GM18519 (cell line): ENCODE results near the gene MLLT1.

Experiments
- ATAC-seq: cut with Tn5 transposase; IDR thresholded peaks from one replicate; pipeline ENCODE4 v1.9.1; 2021; ENCODE audit warnings: mild to moderate bottlenecking, moderate library complexity; ENCODE audit not compliant: unreplicated experiment, low FRiP score

Gene MLLT1

DNA sequence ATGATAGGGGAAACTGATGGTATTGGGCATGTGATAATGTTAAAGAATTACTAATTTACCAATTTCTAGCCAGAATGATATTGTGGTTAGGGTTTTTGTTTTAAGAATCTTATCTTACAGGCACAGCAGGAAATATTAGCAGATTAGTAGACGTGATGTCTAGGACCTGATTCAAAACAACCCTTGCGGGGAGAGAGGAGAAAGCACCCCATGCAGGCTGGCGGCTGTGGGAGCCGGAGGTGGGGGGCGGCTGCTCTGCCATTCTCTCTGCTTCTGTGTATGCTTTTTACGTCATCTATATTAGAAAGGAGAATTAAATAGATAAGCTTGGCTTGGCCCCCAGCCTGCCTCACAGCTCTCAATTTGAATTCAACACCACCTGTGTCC is 41.5 kb downstream of the MLLT1 start:
- ATAC-seq = no peak

DNA sequence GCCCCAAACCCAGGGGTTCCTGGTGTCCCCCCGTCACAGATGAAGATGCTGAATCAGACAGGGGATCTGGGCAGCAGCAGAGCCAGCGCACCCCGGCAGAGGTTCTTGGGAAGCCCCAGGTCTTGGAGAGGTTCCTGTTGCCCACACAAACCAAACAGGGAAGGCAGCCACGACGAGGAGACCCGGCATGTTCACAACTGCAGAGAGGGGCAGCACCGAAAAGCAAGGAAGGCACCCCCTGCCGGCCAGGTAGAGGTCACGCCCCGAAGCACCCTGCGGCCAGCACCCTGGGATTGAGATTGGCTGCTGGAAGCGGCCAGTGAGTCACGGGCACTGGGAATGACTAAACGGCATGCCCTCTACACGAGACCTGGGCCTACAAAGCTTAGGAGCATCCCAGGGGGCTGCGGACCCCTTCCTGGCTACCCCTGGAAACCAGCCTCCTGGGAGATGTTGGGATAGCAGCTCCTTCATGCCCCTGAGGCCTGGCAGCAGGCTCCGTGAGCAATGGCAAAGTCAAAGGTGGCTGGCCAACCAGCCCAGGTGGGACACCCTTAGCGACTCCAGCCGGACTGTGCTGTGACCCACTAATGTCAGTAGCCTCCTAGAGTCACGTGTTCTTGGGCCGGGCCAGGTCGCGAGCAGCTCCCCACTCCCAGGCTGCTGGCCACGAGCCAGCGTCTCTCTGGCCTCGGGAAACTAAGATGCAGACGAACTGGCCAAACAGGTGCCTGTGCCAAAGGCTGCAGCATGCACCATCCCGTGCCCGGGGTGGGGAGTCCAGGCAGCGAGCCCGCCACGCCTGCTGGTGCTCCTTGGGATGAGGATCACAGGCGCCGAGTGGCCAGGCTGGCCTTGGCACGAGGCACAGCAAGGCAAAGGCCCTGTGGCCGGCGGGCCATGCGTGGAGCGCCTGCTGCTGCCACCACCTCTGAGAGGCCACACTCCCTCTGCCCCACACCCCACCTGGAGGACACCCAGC is 43.2 kb downstream of the MLLT1 start:
- no peak for ATAC-seq

- ATAC-seq = no peak
Observed at GRCh38 chr19:6235031-6235951, 44.5 kb downstream of the MLLT1 start.

- ATAC-seq = no peak
Observed at GRCh38 chr19:6234527-6234926, 45.2 kb downstream of the MLLT1 start.

- ATAC-seq = no peak
Observed at GRCh38 chr19:6233827-6234511, 45.8 kb downstream of the MLLT1 start.

DNA sequence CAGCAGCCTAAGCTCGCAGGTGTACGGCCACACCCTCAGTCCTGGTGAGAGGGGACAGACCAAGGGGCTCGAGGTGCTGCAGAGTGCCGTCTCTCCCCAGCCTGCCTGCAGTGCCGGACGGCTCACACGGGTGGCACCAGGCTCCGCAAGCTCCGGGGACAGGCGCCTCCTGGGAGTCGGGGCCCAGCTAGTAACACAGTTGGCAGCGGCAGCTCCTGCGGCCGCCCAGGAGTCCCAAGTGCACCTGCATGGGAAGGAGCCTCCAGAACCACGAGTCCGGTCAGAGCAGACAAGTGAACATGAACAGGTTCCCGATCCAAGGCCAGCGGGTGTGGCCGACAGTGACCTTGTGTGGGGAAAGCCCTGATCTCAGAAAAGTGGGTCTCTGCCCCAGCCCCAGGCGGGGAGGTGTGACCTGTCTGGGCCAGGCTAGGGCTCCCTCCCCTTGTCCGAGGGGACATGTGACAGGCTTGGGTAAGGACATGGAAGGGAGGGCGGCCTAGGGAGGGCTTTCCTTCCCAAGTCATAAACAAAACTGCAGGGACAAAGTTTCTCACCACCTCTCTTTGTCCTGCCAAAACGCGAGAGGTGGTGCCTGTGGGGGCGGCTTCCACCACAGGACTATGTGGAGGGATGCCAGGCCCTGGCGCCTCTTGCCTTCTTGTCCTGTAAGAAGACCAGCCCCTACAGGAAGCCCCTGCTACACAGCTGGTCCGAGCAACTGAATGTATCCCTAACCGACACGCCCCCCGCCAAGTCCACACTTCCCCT is 46.5 kb downstream of the MLLT1 start:
- no peak for ATAC-seq

GRCh38 chr19:6232601-6233055 is 47.1 kb downstream of the MLLT1 start:
- ATAC-seq = no peak

DNA sequence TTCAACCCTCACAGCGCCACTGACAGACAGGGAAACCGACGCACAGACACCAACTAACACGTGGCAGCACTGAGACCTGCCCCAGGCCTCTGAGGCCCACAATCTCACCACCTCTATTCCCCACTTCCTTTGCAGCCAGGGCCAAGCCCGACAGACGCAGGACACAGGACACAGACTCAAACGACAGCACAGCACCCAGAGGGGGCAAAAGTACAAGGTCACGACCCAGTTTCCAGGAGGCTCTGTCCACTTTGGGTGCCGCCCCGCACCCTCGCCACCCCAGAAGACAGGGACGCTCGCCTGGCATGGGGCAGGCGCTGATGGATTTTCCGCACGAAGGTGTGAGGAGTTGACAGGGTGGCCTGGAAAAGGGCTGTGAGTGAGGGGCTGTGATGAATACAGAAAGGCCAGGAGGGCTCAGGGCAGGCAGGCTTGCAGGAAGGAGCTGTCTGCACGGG is 48.8 kb downstream of the MLLT1 start:
- ATAC-seq = no peak

DNA sequence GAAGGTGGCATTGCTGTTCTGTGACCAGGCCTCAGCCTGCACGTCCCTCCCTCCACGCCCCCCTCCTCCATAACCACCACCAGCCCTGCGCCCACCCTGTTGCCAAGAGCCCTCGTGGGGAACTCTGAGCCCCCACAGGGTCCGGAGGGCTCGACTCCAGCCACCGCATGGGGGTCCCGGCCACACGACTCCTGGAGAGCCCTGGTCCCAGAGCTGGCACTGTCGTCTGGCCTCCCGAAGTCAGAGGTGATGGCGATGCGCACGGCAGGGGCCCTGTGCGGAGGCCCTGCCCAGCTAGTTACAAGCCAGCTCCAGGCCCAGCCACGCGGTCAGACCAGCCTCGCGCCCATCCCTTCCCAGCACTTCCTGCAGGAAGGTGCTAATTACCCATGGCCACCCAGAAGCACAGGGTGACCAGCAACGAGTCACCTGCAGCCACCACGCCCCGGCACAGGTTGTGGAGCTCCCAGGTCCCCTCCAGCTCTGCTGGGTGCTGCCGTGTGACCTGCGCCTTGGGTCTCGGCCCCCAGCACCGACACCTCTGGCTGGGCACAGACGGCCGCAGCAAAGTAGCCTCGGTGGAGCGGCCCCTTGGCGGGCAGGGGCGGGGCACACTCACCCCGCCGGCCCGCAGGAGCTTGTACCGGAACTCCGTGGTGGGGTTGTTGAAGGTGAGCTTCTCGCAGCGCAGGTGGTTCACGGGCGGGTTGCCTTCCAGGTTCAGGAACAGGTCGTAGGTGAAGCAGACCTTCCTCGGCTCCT is 49.6 kb downstream of the MLLT1 start:
- no peak for ATAC-seq

- ATAC-seq = no peak
Observed at GRCh38 chr19:6229216-6229913, 50.4 kb downstream of the MLLT1 start.

DNA sequence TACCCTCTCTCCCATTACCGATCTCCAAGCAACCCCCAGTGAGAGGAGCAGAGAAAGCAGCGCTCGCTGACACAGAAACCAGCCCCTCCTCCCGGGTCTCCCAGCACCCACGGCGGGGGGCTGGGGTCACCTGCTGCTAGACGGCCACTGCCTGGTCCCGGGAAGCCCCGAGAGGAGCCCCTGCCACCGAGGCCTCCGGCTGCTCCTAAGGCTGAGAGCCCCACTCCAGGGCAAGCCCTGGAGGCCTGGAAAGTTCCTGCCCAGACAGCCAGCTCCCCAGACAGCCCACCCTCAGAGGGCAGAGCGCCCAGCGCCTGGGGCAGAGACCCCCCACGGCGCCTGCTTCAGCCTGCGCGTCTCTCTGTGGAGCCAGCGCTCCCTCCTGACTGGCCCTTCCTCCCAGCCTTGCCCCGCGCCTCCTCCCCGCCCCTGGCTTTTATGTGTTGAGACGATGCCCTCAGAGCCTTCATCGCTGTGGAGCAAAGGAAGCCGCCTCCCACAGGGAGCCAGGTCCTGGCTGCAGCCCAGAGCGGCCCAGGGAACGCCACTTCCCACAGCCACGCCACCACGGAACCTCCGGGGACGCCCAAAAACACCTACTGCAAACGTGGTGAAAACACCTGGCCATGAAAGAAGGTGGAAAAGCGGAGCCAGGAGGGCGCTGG is 51.1 kb downstream of the MLLT1 start:
- no peak for ATAC-seq

- no peak for ATAC-seq
Observed at GRCh38 chr19:6227936-6228325, 51.8 kb downstream of the MLLT1 start.

DNA sequence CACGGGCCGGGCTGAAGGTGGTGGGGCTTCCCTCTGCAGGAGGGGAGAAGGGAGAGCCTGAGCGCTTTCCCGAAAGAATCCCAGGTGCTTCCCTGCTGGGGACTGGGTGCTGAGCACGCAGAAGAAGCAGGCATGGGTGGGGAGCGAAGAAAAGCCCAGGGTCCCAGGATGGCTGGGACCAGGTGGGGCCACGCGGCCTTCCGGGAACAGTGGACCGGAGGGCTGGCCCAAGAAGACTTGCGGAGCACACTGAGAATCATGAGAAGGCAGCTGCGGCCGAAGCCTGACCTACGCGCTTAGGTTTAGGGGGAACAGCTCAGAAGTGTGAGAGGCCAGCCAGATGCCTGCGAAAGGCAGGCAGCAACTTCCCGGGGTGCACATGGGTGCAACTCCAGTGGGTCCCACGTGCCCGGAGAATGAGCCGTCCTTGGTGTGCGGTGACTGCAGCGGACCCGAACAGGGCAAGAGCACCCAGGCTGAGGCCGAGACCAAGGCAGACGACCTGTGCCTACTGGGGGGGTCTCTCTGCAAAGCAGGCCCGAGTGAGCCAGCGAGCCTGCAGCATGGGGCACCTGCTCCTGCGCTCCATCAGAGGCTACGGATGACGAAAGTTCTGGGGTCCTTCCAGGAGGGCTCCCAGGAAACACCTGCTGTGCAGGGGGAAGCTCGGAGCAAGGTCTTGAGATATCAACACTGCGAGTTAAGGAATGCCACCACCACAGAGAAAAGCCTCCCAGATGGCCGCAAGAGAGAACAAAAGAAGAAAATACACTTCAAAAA is 52.4 kb downstream of the MLLT1 start:
- no peak for ATAC-seq

GRCh38 chr19:6226444-6227155 is 53.2 kb downstream of the MLLT1 start:
- ATAC-seq = no peak

- no peak for ATAC-seq
Observed at GRCh38 chr19:6226012-6226411, 53.8 kb downstream of the MLLT1 start.

GRCh38 chr19:6225232-6225865 is 54.4 kb downstream of the MLLT1 start:
- no peak for ATAC-seq
